Right lobe of liver (tissue), 6 donors: ENCODE data around the gene FCER2. TPM values are rescaled to one million over a fixed set of nuclear protein-coding genes. Genes with fewer than 3 reads are reported as not detected.

Source experiments
- ATAC-seq, 4 donors: fragments of 200-7000 bp; cut with Tn5 transposase; one replicate each; pipeline ENCODE4 v1.9.1; 2020; ENCODE audit warnings: mild to moderate bottlenecking in 4 of 4, moderate library complexity in 4 of 4
- DNase-seq, 3 donors: peaks; one replicate each; pipeline ENCODE4 v3.0.0-alpha.2; 2020
- H3K27ac ChIP-seq, 3 donors: fragments of 200-600 bp; one replicate each; pipeline ENCODE4 v1.8.0; 2022
- H3K27me3 ChIP-seq, 2 donors: fragments of 200-600 bp; one replicate each; pipeline ENCODE4 v1.8.0; 2022
- H3K36me3 ChIP-seq, 4 donors: fragments of 200-600 bp; sonication (generic) in 1 of 4; one replicate each; pipeline versions ENCODE4 v1.5.1 to v1.8.0; 2017 to 2022; ENCODE audit warnings: control low read depth in 1 of 4
- H3K4me1 ChIP-seq, 4 donors: fragments of 200-600 bp; sonication (generic) in 1 of 4; one replicate each; pipeline versions ENCODE4 v1.5.1 to v1.8.0; 2017 to 2022; ENCODE audit warnings: control low read depth in 1 of 4
- H3K4me3 ChIP-seq, 3 donors: fragments of 200-600 bp; one replicate each; pipeline ENCODE4 v1.8.0; 2022
- H3K9me3 ChIP-seq, 4 donors: fragments of 200-600 bp; sonication (generic) in 1 of 4; one replicate each; pipeline versions ENCODE4 v1.5.1 to v1.8.0; 2017 to 2022; ENCODE audit warnings: control low read depth in 1 of 4
- CTCF ChIP-seq, 4 donors: fragments of 200-600 bp in 3 of 4; fragments of 450-650 bp in 1 of 4; IDR thresholded peaks; one replicate each; pipeline versions ENCODE4 v1.5.1 to v1.8.0; 2016 to 2022; ENCODE audit warnings: antibody characterized with exemption in 4 of 4, mild to moderate bottlenecking in 2 of 4
- POLR2A ChIP-seq: fragments of 450-650 bp; IDR thresholded peaks from one replicate; pipeline ENCODE4 v1.6.1; 2017; ENCODE audit warnings: antibody characterized with exemption, mild to moderate bottlenecking
- WGBS: methylation state at CpG from one replicate; pipeline ENCODE4 v1.1.6; 2018; ENCODE audit warnings: low coverage, low lambda C conversion rate; ENCODE audit not compliant: insufficient coverage; ENCODE audit errors: missing lambda C conversion rate; 5-methylcytosine and 5-hydroxymethylcytosine counted together
- intact Hi-C, 2 donors: fragments of 100-400 bp; cut with DNase I; formaldehyde crosslinking; loops; one replicate each; pipeline versions ENCODE4 v1.11.2 to v1.14.1; 2022
- total RNA-seq, 6 experiments: library from RNA; depleted of rRNA in 2 of 6; stranded (reverse); fragments of >200 nt in 2 of 6; fragmentation: NEBNext Ultra II Directional in 3 of 6; extraction: Animal tissue kit (Norgen Biotek cat#: 25700) in 3 of 6; gene quantifications; one replicate each; pipeline versions ENCODE4 v1.1.0 to v1.2.4, GENCODE V29; 2016 to 2023
- donor health status: DM: no; HTN: yes; CAD: no.
- donor health status: DM: no; HTN: no; CAD: no.
- donor health status: DM: no; HTN: no; CAD: no.
- donor health status: DM: no; HTN: yes; CAD: no.
- donor health status: DM: no; HTN: yes; CAD: no.

The FCER2 gene
- total RNA-seq, 6 experiments from 2014 or later, result 0.18 to 0.29 TPM; not detected in 4

GRCh38 chr19:7677669-7678311 is 24.1 kb downstream of the FCER2 start:
- peaks cover 0 to 10% (median 4%) of the 10 kb centered on the region in 4 donors for H3K4me1 ChIP-seq
- no peak for TF ChIP-seq POLR2A
- no peak for TF ChIP-seq CTCF (IDR thresholded peaks at IDR 0.05)
- no peaks in the 10 kb centered on the region for H3K9me3 ChIP-seq
- H3K36me3 ChIP-seq, result no peaks in the 10 kb centered on the region
- H3K27me3 ChIP-seq, result no peaks in the 10 kb centered on the region
- ATAC-seq, result no peak
- 43% methylated on average over 11 of the region's 12 CpGs for WGBS
- H3K4me3 ChIP-seq, result no peak overlapping the region
- intact Hi-C loops, result loop anchor here (5.0 kb wide), 2 partner anchors 105 to 110 kb away; no protein-coding TSS in a partner anchor
- no peak overlapping the region for H3K27ac ChIP-seq
- no peak for DNase-seq

GRCh38 chr19:7676854-7677253 is 25.1 kb downstream of the FCER2 start, which contains the start of gene MCEMP1:
Gene MCEMP1, plus strand, starts transcription at chr19:7677090. Its CDS starts 31 bp downstream, at chr19:7677121.
- TF ChIP-seq POLR2A (no peak), CTCF (IDR thresholded peaks at IDR 0.05) (no peak)
- H3K27ac ChIP-seq, result no peak within 1 kb of the TSS
- intact Hi-C loops, result loop anchor here (5.0 kb wide), 2 partner anchors 105 to 110 kb away; no protein-coding TSS in a partner anchor
- 20% methylated on average over 10 of the region's 10 CpGs for WGBS
- H3K4me1 ChIP-seq, result peaks cover 0 to 9% (median 4%) of the 10 kb centered on the region in 4 donors
- no peaks in the 10 kb centered on the region for H3K36me3 ChIP-seq
- ATAC-seq (no peak), DNase-seq (no peak)
- H3K4me3 ChIP-seq, result no peak within 1 kb of the TSS
- no peaks in the 10 kb centered on the region for H3K27me3 ChIP-seq
- H3K9me3 ChIP-seq, result no peaks in the 10 kb centered on the region

- Histone ChIP-seq H3K27ac (no peak overlapping the region), H3K4me1 (peaks cover 0 to 9% (median 4%) of the 10 kb centered on the region in 4 donors), H3K27me3 (no peaks in the 10 kb centered on the region), H3K9me3 (no peaks in the 10 kb centered on the region), H3K4me3 (no peak overlapping the region), H3K36me3 (no peaks in the 10 kb centered on the region)
- intact Hi-C loops, result loop anchor here (5.0 kb wide), 2 partner anchors 104 to 109 kb away; no protein-coding TSS in a partner anchor
- WGBS, result 29% methylated on average over 5 of the region's 7 CpGs
- no peak for ATAC-seq
- no peak for TF ChIP-seq CTCF (IDR thresholded peaks at IDR 0.05)
- no peak for TF ChIP-seq POLR2A
- DNase-seq, result no peak
These were observed 25.6 kb downstream of the FCER2 start for GRCh38 chr19:7676376-7676775.

GRCh38 chr19:7674010-7675005 is 27.6 kb downstream of the FCER2 start:
- Histone ChIP-seq H3K4me1 (no peaks in the 10 kb centered on the region), H3K4me3 (no peak overlapping the region), H3K27ac (no peak overlapping the region), H3K27me3 (no peaks in the 10 kb centered on the region), H3K9me3 (no peaks in the 10 kb centered on the region), H3K36me3 (no peaks in the 10 kb centered on the region)
- peak; percentile 67 to 78 (median 73) for DNase-seq
- WGBS, result 33% methylated on average over 15 of the region's 21 CpGs
- peak; percentile 77 to 93 (median 82) for ATAC-seq
- no peak for TF ChIP-seq POLR2A
- no peak for TF ChIP-seq CTCF (IDR thresholded peaks at IDR 0.05)
- intact Hi-C loops, result loop anchor here (5.0 kb wide), 2 partner anchors 102 to 107 kb away; no protein-coding TSS in a partner anchor
